T-helper 2 cell treated with Interferon-gamma antibody and Interleukin-4, amounts not matched to agents 100 ng/mL and 5 ng/mL, for 36 hours (primary cell): ENCODE results near the gene FIP1L1. TPM values are rescaled to one million over a fixed set of nuclear protein-coding genes. Genes with fewer than 3 reads are reported as not detected.
"Not testable (repeated sequence)": the region's sequence is repeated elsewhere in the genome, so short reads cannot be mapped to it uniquely, and the experiment has no call there.

Experiments used
- intact Hi-C: fragments of 100-400 bp; cut with micrococcal nuclease; formaldehyde crosslinking; loops from one replicate; pipeline ENCODE4 v1.15.1; 2023
- total RNA-seq: library from RNA; stranded (reverse); gene quantifications from 2 replicates; pipeline ENCODE4 v1.2.3, GENCODE V29; 2022

FIP1L1 gene, protein sequence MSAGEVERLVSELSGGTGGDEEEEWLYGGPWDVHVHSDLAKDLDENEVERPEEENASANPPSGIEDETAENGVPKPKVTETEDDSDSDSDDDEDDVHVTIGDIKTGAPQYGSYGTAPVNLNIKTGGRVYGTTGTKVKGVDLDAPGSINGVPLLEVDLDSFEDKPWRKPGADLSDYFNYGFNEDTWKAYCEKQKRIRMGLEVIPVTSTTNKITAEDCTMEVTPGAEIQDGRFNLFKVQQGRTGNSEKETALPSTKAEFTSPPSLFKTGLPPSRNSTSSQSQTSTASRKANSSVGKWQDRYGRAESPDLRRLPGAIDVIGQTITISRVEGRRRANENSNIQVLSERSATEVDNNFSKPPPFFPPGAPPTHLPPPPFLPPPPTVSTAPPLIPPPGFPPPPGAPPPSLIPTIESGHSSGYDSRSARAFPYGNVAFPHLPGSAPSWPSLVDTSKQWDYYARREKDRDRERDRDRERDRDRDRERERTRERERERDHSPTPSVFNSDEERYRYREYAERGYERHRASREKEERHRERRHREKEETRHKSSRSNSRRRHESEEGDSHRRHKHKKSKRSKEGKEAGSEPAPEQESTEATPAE
- 87.9 and 90.2 TPM in 2 replicates for total RNA-seq

DNA sequence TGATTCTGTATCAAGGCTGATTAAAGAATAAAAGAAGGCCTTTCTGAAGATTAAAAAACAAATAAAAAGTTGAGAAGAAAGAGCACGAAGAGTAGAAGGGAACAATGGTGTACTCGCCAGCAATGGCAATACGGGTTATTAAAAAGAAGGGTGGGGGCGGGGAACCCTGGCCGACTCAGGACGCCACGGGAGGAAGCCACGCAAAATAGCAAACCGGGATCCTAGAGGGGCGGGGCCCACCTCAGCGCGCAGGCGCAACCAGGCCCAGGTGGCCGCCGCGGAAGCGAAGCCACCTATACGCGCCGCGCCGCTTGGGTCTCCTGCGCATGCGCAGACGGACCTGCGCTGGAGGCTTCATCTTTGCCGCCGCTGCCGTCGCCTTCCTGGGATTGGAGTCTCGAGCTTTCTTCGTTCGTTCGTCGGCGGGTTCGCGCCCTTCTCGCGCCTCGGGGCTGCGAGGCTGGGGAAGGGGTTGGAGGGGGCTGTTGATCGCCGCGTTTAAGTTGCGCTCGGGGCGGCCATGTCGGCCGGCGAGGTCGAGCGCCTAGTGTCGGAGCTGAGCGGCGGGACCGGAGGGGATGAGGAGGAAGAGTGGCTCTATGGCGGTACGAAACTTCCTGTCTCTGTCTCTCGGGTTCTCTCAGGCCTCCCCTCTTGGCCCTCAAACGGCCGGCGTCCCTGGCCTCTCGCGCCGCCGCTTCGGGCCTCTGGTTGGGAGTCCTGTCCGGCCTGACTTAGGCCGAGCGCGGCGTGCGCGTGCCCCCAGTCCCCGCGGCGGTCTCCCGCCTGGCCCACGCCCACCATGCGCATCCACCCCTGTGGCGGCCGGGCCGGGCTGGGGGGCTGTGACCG lies at the start of gene FIP1L1:
FIP1L1 (plus strand) TSS at position 323 of the 852 bp plus-strand sequence; CDS start at position 521, 198 bp downstream.
- intact Hi-C loops: loop anchor here (1.0 to 5.0 kb wide), 5 partner anchors 11 to 855 kb away; partner anchors contain the start of gene SCFD2

DNA sequence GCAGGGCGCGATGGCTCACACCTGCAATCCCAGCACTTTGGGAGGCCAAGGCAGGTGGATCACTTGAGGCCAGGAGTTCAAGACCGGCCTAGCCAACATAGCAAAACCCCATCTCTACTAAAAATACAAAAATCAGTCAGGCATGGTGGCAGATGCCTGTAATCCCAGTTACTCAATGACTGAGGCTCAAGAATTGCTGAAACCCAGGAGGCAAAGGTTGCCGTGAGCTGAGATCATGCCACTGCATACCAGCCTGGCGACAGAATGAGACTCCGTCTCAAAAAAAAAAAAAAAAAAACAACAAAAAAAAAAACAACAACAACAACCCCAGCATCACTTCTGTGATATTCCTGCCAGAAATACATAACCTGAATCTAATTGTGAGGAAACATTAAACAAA lies 42.5 kb upstream of the FIP1L1 start:
- intact Hi-C loops: loop anchor here (1.0 kb wide), 1 partner anchor 9 kb away; no protein-coding TSS in a partner anchor

DNA sequence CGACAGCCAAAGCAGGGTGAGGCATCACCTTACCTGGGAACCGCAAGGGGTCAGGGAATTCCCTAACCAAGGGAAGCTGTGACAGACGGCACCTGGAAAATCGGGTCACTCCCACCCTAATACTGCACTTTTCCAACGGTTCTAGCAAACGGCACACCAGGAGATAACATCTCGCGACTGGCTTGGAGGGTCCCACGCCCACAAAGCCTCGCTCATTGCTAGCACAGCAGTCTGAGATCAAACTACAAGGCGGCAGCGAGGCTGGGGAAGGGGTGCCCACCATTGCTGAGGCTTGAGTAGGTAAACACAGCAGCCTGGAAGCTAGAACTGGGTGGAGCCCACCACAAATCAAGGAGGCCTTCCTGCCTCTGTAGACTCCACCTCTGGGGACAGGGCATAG lies 37.3 kb upstream of the FIP1L1 start:
- intact Hi-C loops: not testable (repeated sequence)

DNA sequence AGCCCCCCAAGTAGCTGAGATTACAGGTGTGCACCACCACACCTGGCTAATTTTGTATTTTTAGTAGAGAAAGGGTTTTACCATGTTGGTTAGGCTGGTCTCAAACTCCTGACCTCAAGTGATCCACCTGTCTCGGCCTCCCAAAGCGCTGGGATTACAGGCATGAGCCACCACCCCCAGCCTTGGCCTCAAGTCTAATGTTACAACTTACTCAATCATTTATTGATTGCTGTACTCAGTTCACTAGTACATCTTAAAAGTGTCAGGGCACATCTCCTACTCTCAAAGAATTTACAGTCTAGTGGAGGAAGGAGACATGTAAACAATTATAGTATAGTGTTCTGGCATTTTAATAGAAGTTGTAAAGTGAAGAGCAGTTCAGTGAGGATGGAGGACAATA lies 31.0 kb upstream of the FIP1L1 start:
- intact Hi-C loops: not testable (repeated sequence)

DNA sequence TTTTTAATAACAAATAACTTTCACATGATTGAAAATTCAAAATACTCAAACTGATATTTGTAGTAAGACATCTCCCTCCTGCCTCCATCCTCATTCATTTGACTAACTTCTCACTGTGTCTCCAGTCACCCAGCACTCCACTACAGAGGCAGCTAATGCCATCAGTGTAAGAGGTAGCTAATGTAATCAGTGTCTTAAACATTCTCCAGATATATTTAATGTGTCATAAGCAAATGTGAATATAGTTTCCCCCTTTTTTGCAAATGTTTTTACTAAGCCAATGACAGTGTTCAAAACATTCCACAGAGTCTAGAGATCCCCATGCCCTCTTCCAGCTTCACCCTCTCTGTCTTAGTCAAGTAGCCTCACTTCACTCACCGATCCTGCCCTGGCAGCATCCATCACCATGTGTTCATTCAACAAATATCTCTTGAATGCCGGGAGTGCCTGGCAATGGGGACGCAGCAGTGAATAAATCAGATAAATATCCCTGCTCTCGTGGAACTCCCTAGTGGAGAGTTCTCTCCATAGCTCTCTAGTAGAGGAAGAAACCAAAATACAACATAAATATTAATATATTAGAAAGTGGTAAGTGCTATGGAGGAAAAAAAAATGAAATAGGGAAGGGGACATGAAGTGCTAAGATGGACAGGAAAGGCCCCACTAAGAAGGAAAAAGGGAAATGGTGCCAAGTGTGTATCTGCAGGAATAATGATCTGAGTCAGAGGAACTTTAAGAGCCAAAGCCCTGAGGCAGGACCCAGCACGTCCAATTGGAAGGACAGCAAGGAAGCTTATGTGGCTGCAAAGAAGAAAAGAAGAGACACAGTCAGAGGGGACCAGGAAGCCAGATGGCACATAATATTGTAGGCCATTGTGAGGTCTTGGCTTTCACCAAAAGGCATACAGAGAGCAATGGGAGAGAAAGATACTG lies 30.3 kb upstream of the FIP1L1 start:
- intact Hi-C loops: no loop called here

DNA sequence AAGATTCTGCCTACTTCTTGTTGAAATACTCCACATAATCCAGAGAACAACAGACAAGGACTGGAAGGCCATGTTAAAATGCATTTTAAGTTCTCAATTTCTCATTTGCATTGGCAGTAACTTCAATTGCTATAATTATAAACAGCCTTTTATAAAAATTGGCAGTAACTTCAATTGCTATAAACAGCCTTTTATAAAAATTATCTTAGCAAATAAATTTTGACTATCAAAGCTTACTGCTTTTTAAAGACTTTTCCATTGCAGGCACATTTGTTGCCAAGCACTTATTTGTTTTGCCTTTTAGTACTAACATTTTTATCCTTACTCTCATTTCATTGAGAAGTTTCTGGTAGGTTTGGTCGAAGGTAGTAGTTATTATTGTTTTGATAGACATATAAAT lies 29.4 kb upstream of the FIP1L1 start:
- intact Hi-C loops: no loop called here

DNA sequence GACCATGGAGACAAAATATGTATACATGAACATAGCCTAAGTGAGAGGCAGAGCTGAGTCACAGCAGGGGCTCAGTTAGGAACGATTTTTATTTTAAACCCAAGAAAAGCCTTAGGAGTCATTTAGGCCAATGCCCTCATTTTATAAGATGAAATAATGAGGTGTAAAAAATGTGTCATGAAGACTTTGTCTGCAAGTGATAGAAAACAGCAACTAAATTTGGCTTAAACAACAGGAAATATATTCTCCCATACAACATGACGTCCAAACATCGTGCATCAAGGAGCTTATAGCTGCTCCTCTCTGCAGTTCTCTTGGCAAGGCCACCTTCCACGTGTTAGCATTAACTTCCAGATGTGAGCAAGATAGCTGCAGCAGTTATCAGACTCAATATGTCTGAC lies 28.4 kb upstream of the FIP1L1 start:
- intact Hi-C loops: no loop called here

DNA sequence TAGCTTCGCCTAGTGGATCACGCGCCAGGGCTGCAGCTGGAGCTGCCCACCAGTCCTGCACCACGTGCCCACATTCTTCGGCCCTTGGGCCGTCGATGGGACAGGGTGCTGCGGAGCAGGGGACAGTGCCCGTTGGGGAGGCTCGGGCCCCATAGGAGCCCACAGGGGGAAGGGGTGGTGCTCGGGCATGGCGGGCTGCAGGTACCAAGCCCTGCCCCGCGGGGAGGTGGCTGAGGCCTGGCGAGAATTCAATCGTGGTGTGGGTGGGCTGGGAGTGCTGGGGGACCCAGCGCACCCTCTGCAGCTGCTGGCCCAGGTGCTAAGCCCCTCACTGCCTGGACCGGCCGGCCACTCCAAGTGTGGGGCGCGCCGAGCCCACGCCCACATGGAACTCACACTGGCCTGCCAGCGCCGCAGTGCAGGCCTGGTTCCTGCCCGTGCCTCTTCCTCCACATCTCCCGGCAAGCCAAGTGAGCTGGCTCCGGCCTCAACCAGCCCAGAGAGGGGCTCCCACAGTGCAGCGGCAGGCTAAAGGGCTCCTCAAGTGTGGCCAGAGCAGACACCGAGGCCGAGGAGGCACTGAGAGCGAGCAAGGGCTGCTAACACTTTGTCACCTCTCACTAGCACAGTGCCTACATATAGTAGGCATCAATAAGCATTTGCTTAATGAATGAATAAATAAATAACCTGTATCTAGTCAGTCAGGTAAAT lies 23.3 kb upstream of the FIP1L1 start:
- intact Hi-C loops: no loop called here

DNA sequence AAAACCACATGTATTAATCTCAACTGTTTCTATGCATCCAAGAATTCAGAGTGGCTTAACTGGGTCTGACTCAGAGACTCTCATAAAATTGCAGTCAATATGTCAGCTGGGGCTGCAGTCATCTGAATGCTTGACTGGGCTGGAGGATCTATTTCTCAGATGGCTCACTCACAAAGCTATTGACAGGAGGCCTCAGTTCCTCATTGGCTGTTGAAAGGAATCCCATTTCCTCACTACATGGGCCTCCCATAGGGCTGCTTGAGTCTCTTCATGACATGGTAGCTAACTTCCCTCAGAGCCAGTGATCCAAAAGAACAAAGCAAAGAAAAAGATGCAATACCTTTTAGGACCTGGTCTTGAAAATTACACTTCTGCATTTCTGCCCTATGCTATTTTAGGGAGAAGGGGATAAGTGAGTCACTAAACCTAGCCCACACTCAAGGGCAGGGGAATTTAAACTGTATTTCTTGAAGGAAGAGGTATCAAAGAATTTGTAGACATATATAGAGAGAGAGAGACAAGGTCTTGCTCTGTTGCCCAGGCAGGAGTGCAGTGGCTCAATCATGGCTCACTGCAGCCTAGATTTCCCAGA lies 21.4 kb upstream of the FIP1L1 start:
- intact Hi-C loops: no loop called here

DNA sequence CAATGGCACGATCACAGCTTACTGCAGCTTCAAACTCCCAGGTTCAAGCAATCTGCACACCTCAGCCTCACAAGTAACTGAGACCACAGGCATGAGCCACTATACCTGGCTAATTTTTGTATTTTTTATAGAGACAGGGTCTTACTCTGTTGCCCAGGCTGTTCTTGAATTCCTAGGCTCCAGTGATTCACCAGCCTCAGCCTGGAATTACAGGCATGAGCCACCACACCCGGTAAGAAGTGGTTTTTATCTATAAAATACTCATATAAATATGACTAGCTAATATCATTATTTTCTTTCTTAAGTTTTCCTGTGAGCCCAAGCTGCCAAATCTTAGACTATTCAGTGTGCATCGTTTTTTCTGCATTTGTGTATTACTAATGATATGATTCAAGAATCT lies 16.0 kb upstream of the FIP1L1 start:
- intact Hi-C loops: no loop called here

DNA sequence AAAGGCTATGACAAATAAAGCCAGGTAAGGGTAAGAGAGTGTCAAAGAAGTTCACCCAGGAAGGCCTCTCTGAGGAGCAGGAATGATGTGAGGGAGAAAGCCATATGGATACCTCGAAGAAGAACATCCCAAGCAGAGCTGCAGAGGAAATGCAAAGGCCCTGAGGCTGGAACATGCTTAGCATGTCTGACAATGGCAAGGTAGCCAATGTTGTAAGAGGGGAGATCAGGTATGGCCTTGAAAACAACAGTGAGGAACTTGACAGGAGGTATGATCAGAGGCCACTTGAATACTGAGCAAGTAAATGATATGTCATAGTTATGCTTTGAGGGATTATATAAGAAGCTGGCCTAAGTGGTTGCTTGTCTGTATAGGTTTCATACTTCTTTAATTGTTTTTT lies 15.3 kb upstream of the FIP1L1 start:
- intact Hi-C loops: no loop called here

DNA sequence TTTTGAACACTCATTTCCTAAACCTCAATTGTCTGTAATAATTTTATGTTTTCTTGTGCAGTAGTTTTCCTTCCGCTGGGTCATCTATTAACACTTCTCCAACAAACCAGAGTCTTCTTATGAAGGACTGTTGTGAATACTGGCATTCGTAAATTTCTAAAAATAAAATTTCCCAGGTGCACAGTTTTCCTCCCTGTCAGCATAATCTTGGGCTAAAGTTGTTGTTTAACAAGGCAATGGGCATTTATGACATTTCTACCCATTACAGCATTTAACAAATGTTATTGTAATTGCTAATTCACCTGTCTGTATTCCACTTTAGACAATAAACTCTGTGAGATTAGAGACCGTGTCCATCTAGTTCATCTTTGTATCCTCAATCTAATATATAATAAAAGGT lies 12.8 kb upstream of the FIP1L1 start:
- intact Hi-C loops: loop anchor here (5.0 kb wide), 3 partner anchors 167 to 1522 kb away; partner anchors contain the start of genes CHIC2 and DCUN1D4

DNA sequence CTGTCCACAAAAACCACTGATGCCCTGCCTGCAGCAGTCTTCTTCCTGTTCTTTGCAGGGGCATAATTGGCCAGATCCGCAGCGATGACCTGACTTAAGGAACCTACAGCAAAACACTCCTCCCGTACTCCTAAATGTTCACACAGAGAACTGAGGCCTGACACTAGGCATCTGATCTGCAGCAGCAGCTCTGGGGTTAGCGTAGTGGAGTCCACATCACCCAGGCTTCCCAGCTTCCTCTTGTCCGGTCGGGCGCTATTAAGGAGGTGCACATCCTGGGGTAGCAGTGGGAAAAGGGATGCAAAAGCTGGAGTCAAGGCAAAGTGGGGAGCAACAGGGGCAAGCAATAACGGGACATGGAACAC lies 12.3 kb upstream of the FIP1L1 start:
- intact Hi-C loops: loop anchor here (5.0 kb wide), 3 partner anchors 168 to 1523 kb away; partner anchors contain the start of genes CHIC2 and DCUN1D4

DNA sequence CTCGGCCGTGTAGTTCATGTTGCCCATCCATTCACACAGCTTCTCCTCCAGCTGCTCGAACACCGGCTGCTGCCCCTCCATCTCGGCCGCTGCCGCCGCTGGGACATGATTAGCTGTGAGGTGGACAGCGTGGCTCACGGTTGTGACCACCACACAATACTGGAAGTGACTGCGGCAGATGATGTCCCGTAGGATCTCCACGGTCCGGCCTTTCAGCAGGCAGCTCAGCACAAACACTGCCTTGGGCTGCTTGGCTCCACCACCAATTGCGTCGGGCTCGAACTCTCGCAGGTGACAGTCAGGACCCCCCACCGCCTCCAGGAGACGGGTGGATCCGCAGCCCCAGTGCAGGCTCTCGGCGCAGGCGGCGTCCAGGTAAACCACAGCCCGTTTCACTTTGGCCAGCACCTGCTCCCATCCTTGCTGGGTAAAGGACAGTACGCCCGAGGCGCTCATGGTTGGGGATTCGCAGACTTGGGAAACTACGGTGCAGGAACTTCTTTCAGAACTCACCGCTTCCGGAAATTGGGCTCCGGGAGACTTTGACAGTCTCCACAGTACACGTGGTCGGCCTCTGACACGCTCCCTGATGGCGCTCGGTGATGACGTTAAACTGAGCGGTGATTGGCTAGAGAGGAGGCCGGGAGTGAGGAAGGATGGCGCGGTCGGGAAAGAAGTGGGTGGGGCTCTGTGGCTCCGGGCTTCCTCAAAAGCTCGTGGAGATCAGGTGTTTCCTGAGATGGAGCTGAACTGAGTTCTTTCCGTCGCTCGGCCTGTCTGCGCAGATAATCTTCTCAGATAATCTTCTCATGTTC lies 11.7 kb upstream of the FIP1L1 start, which contains the start of gene SCFD2:
SCFD2 (minus strand) TSS at position 576 of the 815 bp plus-strand sequence.
- intact Hi-C loops: loop anchor here (1.0 to 5.0 kb wide), 4 partner anchors 12 to 1523 kb away; partner anchors contain the start of genes CHIC2, DCUN1D4 and FIP1L1

DNA sequence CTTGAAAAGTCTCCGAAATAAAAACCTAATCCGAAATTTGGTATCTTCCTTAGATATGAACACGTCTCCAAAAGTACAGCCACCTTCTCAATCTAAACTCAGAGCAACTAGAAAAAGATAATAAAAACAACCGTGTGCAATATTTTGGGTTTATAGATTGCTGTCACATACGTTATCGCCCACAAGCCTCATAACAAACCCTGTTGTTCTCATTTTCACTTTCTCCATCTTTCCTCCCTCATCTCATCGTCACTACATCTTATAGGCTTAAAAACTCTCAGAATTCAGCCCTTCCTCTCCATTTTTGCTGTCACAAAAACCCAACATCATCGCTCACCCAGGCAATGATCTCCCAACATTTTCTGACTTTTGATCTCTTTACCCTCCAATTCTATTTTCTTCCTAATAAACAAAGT lies 11.1 kb upstream of the FIP1L1 start:
- intact Hi-C loops: loop anchor here (1.0 to 5.0 kb wide), 4 partner anchors 11 to 1524 kb away; partner anchors contain the start of genes CHIC2, DCUN1D4 and FIP1L1

DNA sequence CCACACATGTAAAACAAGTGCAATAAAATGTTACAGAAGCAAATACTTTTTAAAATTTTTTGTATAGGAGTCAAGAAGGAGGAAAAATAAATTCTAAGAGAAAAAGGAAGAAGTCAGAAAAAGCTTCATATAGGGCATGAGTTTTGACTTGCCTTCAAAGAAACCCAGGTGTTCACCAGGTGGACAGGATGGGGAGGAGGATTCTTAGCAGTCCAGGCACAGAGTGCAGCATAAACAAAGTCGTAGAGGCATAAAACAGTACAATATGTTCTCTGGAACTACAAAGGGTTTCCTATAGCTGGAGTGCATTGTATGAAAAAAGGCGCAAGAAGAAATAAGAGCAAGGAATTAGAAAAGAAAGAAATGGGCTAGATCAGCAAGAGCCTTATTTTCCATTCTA lies 9.7 kb upstream of the FIP1L1 start:
- intact Hi-C loops: loop anchor here (5.0 kb wide), 3 partner anchors 170 to 1525 kb away; partner anchors contain the start of genes CHIC2 and DCUN1D4

DNA sequence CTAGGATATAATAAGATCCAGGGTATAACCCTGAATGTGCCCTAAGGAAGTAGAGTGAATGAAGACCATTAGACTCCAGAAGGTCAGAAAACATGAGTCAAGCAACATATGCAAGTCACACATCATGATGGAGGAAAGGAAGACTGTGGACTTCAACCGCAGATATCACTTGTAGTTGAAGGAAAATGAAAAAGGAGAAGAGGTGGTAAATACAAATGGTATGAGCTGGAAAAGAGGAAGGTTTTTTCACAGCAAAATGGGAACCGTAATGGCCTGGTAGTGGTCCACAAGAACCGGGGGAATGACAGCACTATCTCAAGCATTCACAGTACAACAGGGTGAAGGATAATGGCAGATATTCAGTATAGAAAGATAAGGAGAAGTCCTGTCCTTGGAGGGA lies 6.4 kb upstream of the FIP1L1 start:
- intact Hi-C loops: no loop called here

DNA sequence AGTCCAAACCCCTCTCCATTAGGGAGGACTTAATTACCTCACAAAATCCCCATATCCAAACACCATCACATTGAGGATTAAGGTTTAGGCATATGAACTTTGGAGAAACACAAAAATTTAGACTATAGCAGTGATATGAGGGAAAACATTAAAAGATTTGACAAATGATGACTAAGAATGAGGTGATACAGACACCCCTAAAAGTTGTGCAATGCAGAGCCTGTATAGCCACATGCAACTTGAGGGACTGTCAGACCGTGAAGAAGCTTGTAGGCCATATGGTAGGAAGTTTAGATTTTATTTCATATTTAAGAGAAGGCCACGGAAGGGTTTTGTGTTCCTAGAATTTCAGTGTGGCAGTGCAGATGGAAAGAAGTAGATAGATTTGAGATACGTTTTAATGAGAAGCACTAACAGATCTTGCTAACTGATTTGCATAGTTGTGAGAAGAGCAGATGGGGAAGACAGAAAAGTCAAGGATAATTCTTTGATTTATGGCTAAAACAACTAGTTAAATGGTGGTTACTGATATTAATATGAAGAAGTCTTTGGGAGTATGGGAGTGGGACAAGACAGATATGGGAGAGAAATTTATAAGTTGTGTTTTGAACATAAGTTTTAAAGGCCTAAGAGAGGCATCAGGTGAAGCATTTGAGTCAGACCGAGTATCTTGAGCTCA lies 5.5 kb upstream of the FIP1L1 start:
- intact Hi-C loops: no loop called here
